ENCODE data around the gene SCGB1D4. TPM values are rescaled to one million over a fixed set of nuclear protein-coding genes. Genes with fewer than 3 reads are reported as not detected.

Gene SCGB1D4
- total RNA-seq, 4 donors from 2014 or later = not detected

DNA sequence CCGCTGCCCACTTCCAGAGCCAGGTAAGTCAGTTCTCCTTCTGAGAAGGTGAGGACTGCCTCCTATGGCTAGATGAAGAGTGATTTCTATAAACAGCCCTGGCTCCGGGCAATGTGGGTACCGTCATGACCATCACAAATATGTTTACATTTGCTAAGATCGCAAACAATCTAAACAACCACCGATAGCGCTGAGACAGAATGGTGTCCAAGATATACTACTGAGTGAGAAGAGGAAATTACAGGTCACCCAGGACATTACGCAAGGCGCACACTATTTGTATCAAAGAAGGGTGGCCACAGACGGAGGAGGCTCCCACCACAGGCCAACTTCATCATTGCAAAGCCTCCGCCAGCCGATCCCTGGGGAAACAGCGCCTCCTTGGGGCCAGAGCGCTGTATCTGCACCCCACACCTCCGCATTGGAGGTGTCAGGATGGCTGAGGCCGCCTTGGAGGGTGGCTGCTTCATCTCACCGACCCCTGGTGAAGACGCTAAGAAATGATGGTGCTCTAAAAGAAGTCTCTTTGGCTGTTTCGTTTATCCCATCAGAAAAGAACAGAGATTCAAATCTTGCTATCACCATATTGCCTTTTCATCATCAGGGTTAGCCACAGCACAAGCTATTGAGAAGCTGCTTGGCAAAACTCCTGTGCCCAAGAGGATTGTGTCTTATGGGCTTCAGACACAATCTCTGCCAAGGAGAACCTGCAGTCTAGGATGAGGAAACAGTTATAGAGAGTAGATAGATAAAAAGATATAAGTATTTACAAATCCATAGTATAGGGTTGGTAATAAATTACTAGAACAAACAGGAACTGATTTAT lies 26.1 kb upstream of the SCGB1D4 start:
- 40% methylated on average over 18 of the region's 18 CpGs for WGBS, 2 donors
- intact Hi-C loops (cut with DNase I; ENCODE audit: low total_unique reads) = loop anchor here (10.0 kb wide), 1 partner anchor 150 kb away; no protein-coding TSS in a partner anchor
- H3K4me3 ChIP-seq (ENCODE audit: low read depth, poor library complexity, severe bottlenecking) = no peak overlapping the region
- no peak for TF ChIP-seq POLR2A (IDR thresholded peaks at IDR 0.05)
- TF ChIP-seq, protein P1, sequence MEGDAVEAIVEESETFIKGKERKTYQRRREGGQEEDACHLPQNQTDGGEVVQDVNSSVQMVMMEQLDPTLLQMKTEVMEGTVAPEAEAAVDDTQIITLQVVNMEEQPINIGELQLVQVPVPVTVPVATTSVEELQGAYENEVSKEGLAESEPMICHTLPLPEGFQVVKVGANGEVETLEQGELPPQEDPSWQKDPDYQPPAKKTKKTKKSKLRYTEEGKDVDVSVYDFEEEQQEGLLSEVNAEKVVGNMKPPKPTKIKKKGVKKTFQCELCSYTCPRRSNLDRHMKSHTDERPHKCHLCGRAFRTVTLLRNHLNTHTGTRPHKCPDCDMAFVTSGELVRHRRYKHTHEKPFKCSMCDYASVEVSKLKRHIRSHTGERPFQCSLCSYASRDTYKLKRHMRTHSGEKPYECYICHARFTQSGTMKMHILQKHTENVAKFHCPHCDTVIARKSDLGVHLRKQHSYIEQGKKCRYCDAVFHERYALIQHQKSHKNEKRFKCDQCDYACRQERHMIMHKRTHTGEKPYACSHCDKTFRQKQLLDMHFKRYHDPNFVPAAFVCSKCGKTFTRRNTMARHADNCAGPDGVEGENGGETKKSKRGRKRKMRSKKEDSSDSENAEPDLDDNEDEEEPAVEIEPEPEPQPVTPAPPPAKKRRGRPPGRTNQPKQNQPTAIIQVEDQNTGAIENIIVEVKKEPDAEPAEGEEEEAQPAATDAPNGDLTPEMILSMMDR (IDR thresholded peaks at IDR 0.05) = no peak
- peak in 1 of 2 donors; percentile 19 for DNase-seq (ENCODE audit: low spot score in 2 of 2)

DNA sequence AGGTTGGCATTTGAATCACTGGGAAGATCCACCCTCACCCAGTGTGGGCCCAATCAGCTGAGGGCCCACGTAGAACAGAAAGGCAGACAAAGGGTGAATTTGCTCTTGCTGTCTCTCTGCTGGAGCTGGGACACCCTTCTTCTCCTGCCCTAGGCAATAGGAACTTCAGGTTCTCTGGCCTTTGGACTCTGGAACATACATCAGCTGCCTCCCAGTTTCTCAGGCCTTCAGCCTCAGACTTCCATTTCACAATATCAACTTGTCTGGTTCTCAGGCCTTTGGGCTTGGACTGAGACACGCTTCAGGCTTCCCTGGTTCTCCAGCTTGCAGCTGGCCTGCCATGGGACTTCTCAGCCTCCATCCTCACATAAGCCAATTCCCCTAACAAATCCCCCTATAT lies 23.6 kb upstream of the SCGB1D4 start:
- no peak overlapping the region for H3K4me3 ChIP-seq (ENCODE audit: low read depth, poor library complexity, severe bottlenecking)
- WGBS, 2 donors = 86 to 87% methylated on average over 2 of the region's 2 CpGs
- intact Hi-C loops (cut with DNase I; ENCODE audit: low total_unique reads) = loop anchor here (10.0 kb wide), 1 partner anchor 148 kb away; no protein-coding TSS in a partner anchor
- TF ChIP-seq, protein P1 (IDR thresholded peaks at IDR 0.05) = no peak
- TF ChIP-seq POLR2A (IDR thresholded peaks at IDR 0.05) = no peak
- DNase-seq (ENCODE audit: low spot score in 2 of 2) = no peak

DNA sequence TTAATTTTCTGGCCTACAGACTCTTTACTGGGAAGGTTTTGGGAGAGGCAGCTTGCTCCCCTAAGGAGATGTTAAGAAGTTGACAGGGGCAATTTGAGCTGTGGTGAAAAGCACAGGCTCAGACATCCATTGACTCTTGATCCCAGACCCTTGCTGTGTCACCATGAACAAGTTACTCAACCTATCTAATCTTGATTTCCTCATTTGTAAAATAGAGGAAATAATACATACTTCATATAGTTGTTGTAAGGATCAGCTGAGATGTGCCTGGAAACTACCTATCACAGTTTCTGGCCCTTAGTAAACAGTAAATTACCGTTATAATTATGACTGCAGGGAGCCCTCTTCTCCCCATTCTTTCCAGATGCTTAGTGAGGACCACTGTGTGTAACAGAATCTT lies 16.6 kb upstream of the SCGB1D4 start:
- intact Hi-C loops (cut with DNase I; ENCODE audit: low total_unique reads) = no loop called here
- no peak overlapping the region for H3K4me3 ChIP-seq (ENCODE audit: low read depth, poor library complexity, severe bottlenecking)
- 80 to 90% methylated on average over 1 of the region's 1 CpG for WGBS, 2 donors
- DNase-seq (ENCODE audit: low spot score in 2 of 2) = no peak
- TF ChIP-seq, protein P1 (IDR thresholded peaks at IDR 0.05) = no peak
- TF ChIP-seq POLR2A (IDR thresholded peaks at IDR 0.05) = no peak

DNA sequence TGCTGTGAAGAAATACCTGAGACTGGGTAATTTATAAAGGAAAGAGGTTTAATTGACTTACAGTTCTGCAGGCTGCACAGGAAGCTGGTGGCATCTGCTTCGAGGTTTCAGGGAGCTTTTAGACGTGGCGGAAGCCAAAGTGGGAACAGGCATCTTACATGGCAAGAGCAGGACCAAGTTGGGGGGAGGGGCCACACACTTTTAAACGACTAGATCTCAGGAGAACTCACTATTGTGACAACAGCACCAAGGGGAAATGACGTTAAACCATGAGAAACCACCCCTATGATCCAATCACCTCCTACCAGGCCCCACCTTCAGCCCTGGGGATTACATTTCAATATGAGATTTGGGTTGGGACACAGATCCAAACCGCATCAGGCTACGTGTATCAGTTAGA lies 11.1 kb upstream of the SCGB1D4 start:
- DNase-seq (ENCODE audit: low spot score in 2 of 2) = no peak
- TF ChIP-seq, protein P1 (IDR thresholded peaks at IDR 0.05) = no peak
- WGBS, 2 donors = 46 to 58% methylated on average over 7 of the region's 7 CpGs
- intact Hi-C loops (cut with DNase I; ENCODE audit: low total_unique reads) = no loop called here
- H3K4me3 ChIP-seq (ENCODE audit: low read depth, poor library complexity, severe bottlenecking) = no peak overlapping the region

DNA sequence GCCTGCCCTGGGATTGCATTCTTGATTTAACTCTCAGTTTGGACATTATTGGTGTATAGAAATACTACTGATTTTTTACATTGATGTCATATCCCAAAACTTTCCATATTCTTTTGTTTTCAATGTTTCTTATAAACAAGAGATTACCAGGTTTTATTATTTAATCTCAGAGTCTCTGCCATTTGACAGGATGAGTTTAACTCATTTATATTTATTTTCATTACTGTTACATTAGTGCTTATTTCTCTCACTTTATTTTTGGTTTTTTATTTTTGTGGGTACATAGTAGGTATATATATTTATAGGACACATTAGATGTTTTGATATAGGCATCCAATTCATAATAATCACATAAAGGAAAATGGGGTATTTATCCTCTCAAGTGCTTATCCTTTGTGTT lies 9.1 kb upstream of the SCGB1D4 start:
- intact Hi-C loops (cut with DNase I; ENCODE audit: low total_unique reads) = no loop called here
- H3K4me3 ChIP-seq (ENCODE audit: low read depth, poor library complexity, severe bottlenecking) = no peak overlapping the region
- TF ChIP-seq, protein P1 (IDR thresholded peaks at IDR 0.05) = no peak
- TF ChIP-seq POLR2A (IDR thresholded peaks at IDR 0.05) = no peak
- DNase-seq (ENCODE audit: low spot score in 2 of 2) = no peak

DNA sequence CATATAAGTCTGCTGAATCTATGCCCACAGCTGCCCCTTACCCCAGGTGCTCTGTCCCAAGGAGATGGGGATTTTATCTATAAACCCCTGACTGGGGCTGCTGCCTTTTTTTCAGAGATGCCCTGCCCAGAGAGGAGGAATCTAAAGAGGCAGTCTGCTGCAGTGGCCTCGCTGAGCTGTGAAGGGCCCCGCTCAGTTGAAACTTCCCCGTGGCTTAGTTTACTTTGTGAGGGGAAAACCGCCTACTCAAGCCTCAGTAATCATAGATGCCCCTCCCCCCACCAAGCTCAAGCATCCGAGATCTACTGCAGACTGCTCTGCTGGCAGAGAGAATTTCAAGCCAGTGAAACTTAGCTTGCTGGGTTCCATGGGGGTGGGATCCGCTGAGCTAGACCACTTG lies 7.4 kb upstream of the SCGB1D4 start:
- DNase-seq (ENCODE audit: low spot score in 2 of 2) = no peak
- 49 to 50% methylated on average over 6 of the region's 6 CpGs for WGBS, 2 donors
- intact Hi-C loops (cut with DNase I; ENCODE audit: low total_unique reads) = no loop called here
- no peak for TF ChIP-seq POLR2A (IDR thresholded peaks at IDR 0.05)
- TF ChIP-seq, protein P1 (IDR thresholded peaks at IDR 0.05) = no peak
- H3K4me3 ChIP-seq (ENCODE audit: low read depth, poor library complexity, severe bottlenecking) = no peak overlapping the region
